Measurements from ENCODE around the gene GLYATL1.

The GLYATL1 gene

GRCh38 chr11:58914821-58915543, 24.3 kb upstream of the GLYATL1 start:
- no peak for DNase-seq
- no peak overlapping the region for H3K27ac ChIP-seq
- TF ChIP-seq CTCF (IDR thresholded peaks at IDR 0.05; ENCODE audit: low read depth, low read length), result no peak
- H3K9me3 ChIP-seq (ENCODE audit: severe bottlenecking), result peaks cover 8% of the 10 kb centered on the region
- H3K36me3 ChIP-seq, result no peaks in the 10 kb centered on the region
- H3K27me3 ChIP-seq (ENCODE audit: insufficient read depth, low read depth, severe bottlenecking), result peaks cover 3% of the 10 kb centered on the region
- no peak overlapping the region for H3K4me3 ChIP-seq (ENCODE audit: low read depth, low read length)

- Histone ChIP-seq H3K9me3 (ENCODE audit: severe bottlenecking) (peaks cover 8% of the 10 kb centered on the region), H3K27ac (no peak overlapping the region), H3K27me3 (ENCODE audit: insufficient read depth, low read depth, severe bottlenecking) (peaks cover 3% of the 10 kb centered on the region), H3K4me3 (ENCODE audit: low read depth, low read length) (no peak overlapping the region), H3K36me3 (no peaks in the 10 kb centered on the region)
- no peak for DNase-seq
- TF ChIP-seq CTCF (IDR thresholded peaks at IDR 0.05; ENCODE audit: low read depth, low read length), result no peak
These were observed 22.7 kb upstream of the GLYATL1 start for GRCh38 chr11:58916637-58917036.

- H3K4me3 ChIP-seq (ENCODE audit: low read depth, low read length), result no peak overlapping the region
- DNase-seq, result no peak
- H3K9me3 ChIP-seq (ENCODE audit: severe bottlenecking), result peaks cover 8% of the 10 kb centered on the region
- H3K27ac ChIP-seq, result no peak overlapping the region
- peaks cover 3% of the 10 kb centered on the region for H3K27me3 ChIP-seq (ENCODE audit: insufficient read depth, low read depth, severe bottlenecking)
- H3K36me3 ChIP-seq, result no peaks in the 10 kb centered on the region
- no peak for TF ChIP-seq CTCF (IDR thresholded peaks at IDR 0.05; ENCODE audit: low read depth, low read length)
These were observed 22.0 kb upstream of the GLYATL1 start for GRCh38 chr11:58917159-58917783.

- TF ChIP-seq CTCF (IDR thresholded peaks at IDR 0.05; ENCODE audit: low read depth, low read length), result no peak
- H3K9me3 ChIP-seq (ENCODE audit: severe bottlenecking), result peaks cover 8% of the 10 kb centered on the region
- no peaks in the 10 kb centered on the region for H3K36me3 ChIP-seq
- no peak for DNase-seq
- peaks cover 3% of the 10 kb centered on the region for H3K27me3 ChIP-seq (ENCODE audit: insufficient read depth, low read depth, severe bottlenecking)
- H3K27ac ChIP-seq, result no peak overlapping the region
- H3K4me3 ChIP-seq (ENCODE audit: low read depth, low read length), result no peak overlapping the region
These were observed 19.7 kb upstream of the GLYATL1 start for GRCh38 chr11:58919561-58919960.

GRCh38 chr11:58919980-58920379, 19.3 kb upstream of the GLYATL1 start:
- DNase-seq, result no peak
- TF ChIP-seq CTCF (IDR thresholded peaks at IDR 0.05; ENCODE audit: low read depth, low read length), result no peak
- H3K27ac ChIP-seq, result no peak overlapping the region
- H3K36me3 ChIP-seq, result no peaks in the 10 kb centered on the region
- H3K9me3 ChIP-seq (ENCODE audit: severe bottlenecking), result peaks cover 8% of the 10 kb centered on the region
- H3K4me3 ChIP-seq (ENCODE audit: low read depth, low read length), result no peak overlapping the region
- H3K27me3 ChIP-seq (ENCODE audit: insufficient read depth, low read depth, severe bottlenecking), result peaks cover 3% of the 10 kb centered on the region

All from WERI-Rb-1 (cell line).